GM19467 (cell line): ENCODE data around the gene SHANK2.

ENCODE experiments used
- ATAC-seq: cut with Tn5 transposase; IDR thresholded peaks from one replicate; pipeline ENCODE4 v1.9.1; 2021; ENCODE audit warnings: mild to moderate bottlenecking, moderate library complexity; ENCODE audit not compliant: unreplicated experiment

SHANK2 gene

DNA sequence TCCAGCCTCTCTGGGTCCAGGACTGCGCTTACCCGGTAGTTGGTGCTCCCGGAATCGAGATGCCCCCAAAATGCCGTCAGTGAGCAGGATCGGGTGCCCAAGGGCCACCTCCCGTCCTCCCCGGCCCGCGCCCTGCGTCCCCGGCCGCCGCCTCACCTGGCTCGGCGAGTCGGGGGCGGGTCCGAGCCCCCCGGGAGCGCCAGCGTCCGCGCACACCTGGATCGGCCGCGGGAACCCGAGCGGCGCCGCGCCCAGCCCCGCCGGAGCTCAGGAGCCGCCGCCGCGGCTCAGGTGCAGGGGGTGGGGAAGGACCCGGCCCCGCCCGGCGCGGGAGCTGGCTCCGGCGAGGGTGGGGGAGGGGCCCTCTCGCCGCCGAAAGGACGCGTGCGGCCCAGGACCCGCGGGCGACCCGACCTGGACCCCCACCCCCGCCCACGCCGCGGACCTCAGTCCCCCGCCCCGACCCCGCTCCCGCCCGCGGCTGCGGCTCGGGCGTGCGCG lies at the start of gene SHANK2:
TSS of gene SHANK2 (minus strand) at position 309 of the 501 bp plus-strand sequence. CDS start 105,251 bp downstream, outside the sequence.
- no peak for ATAC-seq

DNA sequence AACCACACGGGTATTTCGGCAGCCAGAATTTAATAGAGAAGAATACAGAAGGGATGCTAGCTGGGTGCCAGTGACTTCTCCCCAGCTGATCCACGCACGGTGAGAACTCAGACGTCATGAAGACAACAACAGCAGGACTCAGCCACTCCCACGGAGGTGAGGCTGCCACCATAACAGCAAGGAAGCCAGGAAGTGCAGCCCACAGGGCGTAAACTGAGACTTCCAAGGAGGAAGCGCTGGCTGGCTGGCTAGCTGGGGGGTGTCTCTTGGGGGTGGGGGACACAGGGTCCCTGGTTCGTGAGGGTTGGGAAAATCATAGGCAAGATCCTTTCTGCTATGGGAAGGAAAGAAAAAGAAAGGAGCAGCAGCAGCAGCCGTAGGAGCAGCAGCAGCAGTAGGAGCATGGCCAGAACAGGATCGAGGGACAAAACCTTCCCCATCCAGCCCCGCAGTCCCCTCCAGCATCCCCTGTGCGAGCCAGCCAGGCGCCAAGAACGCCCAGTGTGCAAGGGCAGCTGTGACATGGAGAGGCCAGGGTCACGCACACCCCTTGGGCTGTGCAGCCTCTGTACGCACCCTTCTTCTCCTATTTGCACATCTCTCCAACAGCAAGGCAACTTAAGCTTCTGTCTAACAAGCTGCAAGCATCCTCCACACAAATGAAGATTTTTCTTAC lies 49.6 kb upstream of the SHANK2 start:
- ATAC-seq: no peak

DNA sequence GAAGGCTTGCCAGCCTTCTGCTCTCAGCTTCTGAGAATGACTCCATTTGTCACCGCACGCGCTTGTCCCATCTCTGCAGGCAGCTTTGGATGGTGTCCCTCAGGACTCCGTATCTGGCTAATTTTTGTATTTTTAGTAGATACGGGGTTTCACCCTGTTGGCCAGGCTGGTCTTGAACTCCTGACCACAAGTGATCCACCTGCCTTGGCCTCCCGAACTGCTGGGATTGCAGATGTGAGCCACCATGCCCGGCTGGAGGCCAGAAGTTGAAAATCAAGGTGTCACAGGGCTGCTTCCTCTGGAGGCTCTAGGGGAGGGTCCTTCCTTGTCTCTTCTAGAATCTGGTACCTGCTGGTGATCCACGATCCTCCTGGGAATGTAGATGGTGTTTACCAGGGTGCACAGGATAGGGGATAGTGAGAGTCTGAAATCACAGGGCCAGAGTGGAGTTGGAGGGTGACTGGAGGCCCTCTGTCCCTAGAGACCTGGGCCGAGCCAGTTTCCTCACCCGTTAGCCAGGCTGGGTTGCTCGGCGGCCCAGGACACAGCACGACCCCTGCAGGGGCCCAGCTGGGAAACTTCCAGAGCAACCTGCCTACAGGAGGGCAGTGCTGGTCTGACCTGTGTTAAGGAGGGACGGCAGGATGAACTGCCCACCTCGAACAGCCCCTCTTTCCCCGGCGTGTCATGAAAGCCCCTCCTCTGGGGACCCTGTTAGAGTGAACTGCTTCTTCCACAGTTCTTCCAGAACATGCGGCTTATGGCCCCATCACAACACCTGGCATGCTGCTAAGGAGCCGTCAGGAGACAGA lies 48.9 kb upstream of the SHANK2 start:
- ATAC-seq: no peak

DNA sequence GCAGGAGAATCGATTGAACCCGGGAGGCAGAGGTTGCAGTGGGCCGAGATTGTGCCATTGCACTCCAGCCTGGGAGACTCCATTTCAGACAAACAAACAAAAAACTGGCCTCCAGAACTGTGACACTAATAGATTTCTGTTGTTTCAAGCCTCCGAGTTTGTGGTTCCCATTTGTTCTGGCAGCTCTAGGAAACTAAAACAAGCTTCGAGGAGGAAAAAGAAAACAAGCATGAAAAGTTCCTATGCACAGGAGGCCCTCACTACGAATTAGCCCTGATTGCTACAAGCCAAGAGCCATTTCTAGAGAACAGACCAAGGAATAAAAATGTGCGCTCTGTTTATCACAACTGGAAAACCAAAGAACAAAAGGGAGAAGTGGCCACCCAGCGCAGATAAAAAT lies 47.8 kb upstream of the SHANK2 start:
- no peak for ATAC-seq

DNA sequence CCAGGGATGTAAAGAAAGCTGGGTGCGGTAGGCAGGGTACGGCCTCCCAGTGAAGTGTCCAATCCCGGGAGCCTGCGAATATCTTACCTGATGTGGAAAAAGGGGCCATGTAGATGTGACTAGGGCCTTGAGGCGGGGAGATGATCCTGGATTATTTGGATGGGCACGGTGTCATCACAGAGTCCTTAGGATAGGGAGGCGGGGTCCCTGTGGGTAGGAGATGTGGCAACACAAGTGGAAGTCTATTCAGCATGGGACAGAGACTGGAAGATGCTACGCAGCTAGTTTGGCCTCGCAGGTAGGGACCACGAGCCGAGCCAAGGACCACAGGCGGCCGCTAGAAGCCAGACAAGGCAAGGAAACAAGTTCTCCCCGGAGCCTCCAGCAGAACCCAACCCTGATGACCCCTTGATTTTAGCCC lies 46.4 kb upstream of the SHANK2 start:
- no peak for ATAC-seq

DNA sequence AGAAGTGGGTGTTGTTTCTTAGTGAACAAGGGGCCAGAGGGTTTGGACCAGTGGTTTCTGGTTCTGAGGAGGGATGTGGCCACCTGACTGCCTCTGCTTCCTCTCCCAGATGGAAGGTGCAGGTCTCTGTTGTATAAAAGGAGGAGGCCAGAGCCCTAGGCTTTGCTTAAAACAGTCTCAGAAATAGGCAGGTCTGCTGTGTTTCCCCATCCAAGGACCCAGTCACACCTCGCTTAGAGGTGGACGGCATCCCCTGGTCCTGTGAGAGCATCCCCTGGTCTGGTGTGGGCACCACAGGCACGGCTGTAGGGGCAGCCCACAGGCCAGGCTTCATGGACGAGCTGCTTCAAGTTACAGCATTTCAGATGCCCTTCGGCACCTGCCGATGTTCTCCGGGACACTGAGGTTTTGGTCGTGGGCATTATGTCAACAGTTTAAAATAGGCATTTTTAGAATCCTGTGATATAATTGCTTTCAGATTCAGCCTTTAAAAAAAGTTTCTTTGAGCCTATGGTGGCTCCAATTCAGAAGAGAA lies 45.7 kb upstream of the SHANK2 start:
- no peak for ATAC-seq

DNA sequence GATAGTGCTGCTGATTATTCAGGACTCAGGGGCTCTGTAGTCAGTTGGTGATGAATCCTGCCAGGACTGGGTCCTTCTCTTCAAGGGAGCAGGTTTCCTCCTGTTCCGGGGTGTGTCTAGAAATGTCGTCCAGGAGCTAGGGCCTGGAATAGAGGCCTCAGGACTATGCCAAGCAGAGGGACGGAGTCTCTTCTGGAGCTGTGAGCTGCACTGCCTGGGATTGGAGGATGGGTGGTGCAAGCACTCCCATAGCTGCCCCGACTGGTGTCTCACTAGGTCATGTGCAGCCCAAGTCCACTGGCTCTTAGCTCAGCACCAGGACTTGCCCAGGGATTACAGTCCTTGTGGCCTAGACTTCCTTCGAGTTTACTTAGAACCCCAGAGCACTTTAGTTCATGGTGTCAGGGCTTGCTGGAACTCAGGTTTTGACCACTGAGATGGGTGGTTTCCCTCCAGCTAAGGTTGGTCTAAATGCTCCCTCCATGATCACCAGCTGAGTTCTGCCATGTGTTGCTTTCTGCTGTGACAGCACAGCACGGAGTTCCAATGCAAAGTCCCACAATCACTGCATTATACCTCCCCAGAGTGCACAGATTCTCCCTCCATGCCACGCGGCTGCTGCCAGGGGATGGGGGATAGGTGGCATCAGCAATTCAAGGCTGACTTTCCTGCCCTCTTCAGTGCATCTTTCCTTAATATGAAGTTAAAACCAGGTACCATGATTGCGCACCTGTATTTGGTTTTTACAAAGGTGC lies 42.6 kb upstream of the SHANK2 start:
- ATAC-seq: no peak

DNA sequence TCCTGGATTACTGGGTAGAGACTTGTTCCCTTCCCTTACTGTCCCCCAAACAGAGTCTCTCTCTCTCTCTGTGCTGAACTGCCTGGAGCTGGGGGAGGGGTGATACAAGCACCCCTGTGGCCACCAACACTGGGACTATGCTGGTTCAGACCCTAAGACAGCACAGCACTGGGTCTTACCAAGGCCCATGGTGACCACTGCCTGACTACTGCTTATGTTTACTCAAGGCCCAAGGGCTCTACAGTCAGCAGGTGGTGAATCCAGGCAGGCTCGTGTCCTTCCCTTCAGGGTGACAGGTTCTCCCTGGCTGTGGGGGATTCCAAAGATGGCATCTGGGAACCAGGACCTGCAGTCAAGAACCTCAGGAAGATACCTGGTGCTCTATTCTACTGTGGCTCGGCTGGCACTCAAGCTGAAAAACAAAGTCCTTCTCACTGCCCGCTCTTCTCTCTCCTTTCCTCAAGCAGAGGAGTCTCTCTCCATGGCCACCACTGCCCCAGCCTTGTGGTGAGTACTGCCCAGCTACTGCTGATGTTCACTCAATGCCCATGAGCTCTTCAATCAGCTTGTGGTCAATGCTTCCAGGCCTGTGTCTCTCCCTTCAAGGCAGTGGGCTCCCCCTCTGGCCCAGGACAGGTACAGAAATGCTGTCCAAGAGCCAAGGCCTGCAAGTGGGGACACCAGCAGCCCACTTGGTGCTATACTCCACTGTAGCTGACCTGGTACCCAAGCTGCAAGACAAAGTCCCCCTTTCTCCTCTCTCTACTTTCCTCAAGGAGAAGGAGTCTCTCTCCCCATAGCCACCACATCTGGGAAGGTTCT lies 41.8 kb upstream of the SHANK2 start:
- no peak for ATAC-seq

DNA sequence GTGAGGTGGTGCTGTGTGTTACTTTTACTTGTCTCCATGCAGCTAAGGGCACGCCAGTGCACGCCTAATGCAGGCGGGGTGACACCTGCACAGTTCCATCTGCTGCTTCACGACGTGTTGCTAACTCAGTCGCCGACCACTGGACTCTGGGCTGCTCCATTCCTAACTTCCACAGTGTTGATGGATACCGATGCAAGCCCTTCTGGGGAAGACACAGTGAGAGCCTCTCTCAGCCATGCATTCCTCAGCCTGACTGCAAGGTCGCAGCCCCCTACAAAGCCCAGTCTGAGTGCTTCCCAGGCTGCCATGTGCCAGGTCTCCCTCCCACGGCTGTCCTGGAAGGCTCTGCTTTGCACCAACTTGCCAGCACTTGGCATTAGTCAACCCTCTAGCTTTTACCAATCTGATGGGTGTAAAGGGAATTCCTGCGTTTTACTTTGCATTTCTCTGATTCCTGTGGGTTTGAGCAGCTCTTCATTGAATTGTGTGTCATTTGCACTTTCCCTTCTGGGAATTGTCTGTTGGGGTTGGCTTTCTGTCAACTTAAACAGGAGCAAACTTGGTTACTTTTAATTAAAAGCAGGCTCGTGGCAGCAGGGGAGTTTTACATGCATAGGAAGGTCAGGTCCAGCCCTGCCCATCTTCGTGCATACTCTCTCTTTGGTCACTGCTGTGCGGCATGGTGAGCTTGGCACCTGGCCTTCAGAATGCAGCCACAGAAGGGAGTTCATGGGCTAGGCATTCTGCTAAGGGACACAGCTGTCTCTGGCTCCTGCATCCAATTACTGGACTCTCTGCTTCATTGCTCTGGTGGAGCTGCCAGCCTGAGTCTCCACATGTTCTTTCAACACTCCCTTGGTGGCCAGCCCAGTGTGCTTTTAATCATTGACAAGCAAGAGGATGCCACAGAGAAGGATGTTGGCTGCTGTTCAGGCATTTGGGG lies 34.6 kb upstream of the SHANK2 start:
- no peak for ATAC-seq

DNA sequence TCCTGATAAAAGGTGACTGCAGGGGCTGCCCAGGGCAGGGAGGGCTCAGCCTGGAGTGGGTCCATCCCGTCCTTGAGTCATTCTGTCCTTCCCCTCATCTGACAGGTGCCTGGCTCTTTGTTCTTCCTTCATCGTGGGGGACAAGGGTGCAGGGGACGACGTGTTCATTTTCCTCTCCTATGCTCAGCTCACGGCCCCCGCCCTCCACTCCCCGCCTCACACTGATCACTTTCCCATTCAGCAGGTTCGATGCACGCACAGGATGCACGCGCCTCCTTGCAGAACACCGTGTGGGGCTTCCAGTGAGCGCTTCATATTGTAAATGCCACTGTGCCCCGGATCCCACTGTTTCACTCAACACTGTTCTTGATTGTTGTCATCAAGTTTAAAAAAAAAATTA lies 32.7 kb upstream of the SHANK2 start:
- no peak for ATAC-seq

DNA sequence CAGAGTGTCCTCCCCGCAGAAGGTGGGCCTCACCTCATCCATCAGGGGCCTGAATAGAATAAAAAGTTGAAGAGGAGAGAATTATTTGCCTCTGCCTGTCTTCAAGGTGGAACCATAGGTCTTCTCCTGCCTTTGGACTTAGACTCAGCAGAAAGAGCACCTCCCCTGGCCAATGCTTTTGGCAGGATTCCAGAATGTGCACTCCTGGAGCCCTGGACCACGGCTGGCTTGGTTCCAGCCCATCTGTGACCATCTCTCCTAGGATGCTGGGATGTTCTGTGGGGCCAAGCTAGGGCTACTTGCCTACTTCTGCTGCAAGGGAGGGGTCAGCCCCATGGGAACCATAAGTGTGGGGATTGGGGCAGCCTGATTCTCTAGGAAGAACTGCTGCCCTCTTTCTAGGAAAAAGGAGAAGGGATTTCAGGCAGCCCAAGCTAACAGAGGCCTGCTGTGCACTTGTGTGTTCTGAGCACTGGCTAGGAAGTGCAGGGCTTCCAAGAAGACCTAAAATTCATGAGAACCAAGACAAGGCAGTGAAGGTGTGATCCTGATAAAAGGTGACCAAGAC lies 32.2 kb upstream of the SHANK2 start:
- ATAC-seq: no peak

DNA sequence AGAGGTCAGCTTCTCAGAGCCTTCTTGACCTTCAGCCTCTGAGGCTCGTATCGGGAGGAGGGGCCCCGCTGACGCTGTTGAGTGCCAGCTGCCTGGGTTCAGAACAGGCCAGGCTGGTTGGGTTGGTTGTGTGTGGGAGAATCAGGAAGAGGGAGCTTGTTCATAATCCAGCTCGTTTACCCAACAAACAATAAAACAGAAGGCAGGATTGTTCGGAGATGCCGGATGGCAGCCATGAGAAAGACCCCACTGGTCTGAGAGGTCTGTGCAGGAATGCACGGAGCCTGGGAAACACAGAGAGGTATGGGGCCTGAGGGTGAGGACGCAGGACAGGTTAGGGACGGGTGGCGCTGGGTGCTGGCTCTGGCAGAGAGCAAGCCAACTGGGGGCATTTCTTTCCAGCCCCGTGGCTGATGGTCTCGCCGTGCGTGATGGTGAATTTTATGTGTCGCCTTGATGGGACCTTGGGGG lies 31.6 kb upstream of the SHANK2 start:
- no peak for ATAC-seq

DNA sequence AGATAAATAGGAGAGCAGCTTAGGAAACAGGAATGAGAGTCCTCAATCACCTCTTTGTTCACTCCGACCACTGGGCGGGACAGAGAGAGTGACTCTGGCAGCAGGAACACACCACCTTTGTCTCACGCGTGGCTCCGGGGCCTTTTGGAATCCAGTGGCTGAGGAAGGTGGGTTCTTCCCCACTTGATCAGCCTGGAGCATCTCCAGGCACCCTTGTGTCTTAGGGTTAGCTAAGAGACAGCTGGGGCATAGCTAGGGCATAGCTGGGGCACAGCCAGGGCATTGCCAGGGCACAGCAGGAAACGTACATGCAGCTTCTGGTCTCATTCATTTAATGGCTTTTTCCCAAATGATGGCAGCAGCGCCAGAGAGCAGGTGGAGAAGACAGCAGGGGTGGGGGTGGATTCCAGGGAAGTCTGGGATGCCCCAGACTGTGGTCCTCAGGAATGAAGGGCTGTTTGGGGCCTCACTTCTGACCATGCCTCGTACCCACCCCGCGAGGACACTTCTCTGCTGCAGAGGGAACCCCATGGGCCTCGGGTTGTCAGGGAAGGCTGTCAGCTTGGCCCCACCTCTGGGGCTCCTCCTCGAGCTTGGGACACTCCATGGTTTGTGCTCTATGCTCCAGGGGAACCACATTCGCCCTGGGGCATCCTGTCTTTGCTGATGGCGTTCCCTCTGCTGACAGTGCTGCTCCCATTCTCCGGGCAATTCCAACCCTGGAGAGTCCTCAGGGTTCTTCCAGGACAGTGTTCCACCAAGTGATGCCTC lies 30.4 kb upstream of the SHANK2 start:
- ATAC-seq: no peak

DNA sequence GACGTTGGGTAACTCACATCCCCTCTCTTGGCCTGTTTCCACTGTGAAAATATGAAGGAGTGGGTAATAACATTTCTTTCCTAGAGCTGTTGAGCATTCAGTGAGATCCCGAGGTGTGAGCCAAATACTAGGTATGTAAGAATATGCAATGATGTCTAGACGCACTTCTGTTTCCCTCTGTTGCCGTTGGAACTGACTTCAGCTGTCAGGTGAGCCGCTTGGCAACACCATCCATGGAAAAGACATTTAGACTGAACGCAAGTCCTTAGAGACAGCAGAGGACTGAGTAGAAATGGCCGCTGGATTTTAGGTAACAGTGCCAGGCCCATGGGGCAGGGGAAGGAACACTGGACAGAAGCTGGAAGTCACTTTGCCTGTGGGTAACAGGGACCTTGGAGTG lies 29.5 kb upstream of the SHANK2 start:
- ATAC-seq: no peak

DNA sequence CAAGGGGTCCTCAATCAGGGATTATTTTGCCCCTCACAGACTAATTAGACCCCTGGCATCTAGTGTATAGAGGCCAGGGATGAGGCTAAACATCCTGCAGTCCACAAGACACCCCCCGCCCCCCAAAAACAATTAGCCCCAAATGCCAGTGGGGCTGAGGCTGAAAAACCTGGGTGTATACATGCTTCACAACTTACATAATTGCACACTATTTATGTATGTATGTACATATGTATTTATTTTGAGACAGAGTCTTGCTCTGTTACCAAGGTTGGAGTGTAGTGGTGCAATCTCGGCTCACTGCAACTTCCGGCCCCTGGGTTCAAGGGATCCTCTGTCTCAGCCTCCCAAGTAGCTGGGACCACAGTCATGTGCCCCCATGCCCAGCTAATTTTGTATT lies 28.8 kb upstream of the SHANK2 start:
- ATAC-seq: no peak

DNA sequence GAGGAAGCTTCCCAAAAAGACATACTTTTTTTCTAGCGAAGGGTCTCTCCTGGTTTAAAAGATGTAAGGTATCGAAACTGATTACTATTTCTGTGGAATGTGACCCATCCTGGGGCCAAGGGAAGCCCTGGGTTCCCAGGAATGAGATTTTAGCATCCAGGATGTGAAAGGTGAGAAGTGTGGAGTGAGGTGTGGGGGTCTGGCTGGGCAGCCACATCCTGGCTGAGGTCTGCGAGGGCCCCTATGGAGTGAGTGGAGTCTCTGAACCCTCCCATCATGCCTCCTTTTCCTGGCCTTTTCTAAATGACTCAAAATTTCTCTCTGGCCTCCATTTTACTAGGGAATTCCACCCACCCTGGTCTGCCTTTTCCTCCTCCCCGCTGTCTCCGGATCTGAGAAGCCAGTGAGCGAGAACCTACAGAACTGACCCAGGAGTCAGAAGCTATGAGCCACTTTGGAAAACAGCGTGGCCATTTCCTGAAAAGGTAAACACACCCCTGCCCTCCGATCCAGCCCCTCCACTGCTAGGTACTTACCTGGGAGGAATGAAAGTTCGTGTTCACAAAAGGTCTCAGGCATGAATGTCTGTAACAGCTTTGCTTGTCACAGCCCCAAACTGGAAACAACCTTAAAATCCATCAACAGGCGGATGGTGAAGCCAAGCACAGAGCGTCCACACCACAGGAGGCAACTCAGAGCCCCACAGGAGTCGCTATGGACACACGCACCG lies 27.7 kb upstream of the SHANK2 start:
- ATAC-seq: no peak

DNA sequence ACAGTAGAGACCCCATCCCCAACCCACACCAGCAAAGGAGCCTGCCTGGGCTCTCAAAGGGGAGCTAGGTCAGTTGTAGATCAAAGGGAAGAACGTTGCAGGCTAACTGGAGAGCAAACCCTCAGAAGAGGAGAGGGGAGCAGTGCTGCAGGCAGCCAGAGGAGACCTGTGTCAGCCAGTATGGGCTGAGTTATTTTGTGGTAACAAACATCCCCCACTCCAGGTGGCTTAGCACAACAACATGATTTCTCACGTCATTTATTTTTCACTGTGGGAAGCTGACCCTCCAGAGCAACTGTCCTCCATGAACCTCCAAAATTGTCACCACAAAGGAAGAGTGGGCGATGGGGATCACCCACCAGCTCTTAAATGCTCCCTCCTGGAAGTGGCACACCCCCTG lies 19.8 kb upstream of the SHANK2 start:
- ATAC-seq: no peak
